HG03039 (cell line): ENCODE measurements around the gene HDAC6.

Experiments used
- ATAC-seq: cut with Tn5 transposase; IDR thresholded peaks from one replicate; pipeline ENCODE4 v1.9.1; 2021; ENCODE audit warnings: mild to moderate bottlenecking, moderate library complexity; ENCODE audit not compliant: unreplicated experiment

The HDAC6 gene

DNA sequence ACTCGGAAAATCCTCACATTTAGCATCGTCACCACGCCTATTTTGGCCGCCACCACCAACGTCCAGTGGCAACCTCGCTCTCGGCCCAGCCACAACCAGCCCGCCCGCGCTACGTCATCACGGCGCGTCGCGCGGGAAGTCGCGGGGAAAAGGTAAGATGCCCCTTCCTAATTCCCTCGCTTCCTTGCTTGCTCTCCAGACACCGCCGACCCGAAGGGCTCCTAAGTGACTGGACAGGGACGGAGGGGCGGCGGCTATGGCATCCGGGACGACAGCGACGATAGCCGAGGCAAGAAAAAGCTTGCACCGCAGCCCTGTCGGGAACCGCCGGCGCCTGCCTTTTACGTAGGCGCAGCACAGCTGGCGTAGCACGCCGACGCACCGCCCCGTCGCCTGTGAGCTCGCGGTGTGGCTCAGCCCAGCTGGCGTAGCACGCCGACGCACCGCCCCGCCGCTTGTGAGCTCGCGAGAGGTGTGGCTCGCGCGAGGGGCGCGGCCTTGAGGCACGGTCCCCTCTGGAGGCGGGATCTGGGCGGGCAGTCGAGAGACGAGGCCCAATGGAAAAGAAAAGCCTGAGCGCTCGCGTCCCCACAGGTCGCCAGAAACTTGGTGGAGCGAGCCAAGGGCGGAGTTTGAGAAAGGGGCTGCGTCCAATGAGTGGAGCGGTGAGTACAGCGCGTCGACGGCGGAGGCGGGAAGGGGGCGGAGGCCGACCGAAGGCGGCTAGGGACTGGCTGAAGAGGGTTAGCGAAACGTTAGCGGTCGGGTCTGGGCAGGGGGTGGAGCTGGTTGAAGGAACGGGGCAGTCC is at the start of gene HDAC6:
HDAC6 (plus strand) TSS at position 788 of the 809 bp plus-strand sequence. CDS start 626 bp downstream, outside the sequence.
- peak; percentile 84 for ATAC-seq

DNA sequence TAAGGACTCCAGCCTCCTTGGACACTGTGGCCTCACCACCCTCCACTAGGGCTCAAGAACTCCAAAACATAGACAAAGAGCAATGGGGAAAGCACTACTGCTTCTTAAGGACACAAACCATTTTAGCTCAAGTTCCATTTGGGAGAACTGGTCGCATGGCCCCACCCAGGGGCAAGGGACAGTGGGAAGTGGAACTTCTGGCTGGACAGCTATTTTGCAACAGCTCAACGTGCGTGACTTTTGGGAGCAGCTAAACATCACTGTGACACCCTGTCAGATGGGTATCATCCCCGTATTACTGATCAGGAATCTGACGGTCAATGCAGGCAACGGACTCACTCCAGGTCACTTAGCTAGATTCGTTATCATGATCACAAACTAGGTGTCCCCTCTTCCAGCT is 49.4 kb upstream of the HDAC6 start:
- no peak for ATAC-seq

DNA sequence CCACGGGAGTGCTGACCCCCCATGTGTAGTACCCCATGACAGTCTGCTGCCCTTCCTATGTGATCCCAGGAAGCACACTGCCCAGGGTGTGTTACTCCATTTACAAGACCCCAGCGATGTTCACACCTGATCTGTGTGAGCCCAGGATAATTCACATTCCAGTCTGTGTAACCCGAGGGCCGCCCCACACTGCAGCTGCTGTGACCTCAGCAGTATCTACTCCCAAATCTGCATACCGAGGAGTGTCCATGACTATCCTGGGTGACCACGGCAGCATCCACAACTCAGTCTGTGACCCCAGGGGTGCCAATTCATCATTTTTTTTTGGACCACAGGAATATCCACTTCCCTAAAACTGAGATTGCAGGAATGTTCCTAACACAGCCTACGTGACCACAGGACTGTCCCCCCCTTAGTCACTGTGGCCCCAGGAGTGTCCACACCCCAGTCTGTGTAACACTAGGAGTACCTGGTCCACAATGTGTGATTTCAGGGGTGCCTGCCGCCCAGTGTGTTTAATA is 48.1 kb upstream of the HDAC6 start:
- no peak for ATAC-seq

DNA sequence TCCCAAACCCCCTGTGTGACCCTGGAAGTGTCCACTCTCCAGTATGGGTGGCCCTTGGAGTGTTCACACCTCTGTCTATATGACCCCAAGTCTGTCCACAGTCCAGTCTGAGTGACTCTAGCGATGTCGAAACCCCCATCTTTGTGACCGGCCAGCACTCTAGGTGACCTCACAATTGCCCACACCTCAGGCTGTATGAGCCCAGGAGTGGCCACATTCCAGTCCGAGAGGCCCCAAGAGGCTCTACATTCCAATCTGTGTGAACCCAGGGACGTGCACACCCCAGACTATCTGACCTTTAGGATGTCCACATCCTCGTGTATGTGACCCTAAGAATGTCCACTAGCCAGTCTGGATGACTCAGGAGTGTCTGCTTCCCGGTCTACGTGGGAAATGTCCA is 47.6 kb upstream of the HDAC6 start:
- ATAC-seq: no peak

DNA sequence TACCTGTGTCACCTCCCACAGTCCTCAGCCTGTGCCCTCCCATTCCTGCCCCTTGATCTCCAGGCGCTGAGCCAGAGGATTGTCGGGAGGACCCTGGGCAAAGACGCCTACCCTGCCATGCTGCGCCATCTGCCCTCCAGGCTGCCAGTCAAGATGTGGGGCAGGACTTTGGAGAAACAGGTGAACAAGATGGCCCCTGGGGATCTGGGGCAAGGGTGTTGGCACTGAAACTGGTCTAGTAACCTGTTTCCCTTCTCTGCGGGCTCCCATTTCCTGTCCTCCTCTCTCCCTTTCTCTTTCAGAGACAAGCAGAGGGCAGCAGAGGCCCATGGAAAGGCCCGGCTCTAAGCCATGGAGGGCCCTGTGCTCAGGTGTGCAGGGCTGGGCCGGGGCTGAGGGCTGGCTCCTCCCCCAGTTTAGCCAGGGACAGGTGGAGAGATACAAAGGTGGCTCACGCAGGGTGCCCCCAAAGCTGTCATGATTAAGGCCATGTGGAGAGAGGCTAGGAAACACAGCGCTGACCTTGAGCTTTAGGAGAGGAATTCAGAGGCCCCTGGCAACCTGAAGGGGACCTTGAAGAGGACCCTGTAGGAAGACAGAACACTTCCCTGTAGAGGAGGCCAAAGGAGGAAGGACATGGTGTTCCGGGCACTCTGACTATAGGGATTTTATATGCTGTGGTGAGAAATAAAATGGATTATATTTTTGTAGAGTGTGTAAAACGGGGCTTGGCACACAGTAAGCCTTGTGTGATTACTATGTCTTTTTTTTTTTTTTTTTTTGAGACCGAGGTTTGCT is 40.0 kb upstream of the HDAC6 start, which contains the start of gene GLOD5:
GLOD5 (plus strand) TSS at position 74 of the 798 bp plus-strand sequence; CDS start at position 118, 44 bp downstream.
- no peak for ATAC-seq

DNA sequence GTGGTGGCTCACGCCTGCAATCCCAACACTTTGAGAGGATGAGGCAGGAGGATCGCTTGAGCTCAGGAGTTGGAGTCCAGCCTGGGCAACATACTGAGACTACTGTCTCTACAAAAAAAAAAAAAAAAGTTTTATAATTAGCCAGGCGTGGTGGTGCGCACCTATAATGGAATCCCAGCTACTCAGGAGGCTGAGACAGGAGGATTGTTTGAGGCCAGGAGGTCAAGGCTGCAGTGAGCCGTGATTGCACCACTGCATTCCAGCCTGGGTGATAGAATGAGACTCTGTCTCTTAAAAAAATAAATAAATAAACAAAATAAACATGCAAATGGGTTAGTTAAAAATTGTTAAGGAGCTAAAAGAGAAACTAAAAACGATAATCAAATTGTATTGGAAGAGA is 32.6 kb upstream of the HDAC6 start:
- ATAC-seq: no peak

DNA sequence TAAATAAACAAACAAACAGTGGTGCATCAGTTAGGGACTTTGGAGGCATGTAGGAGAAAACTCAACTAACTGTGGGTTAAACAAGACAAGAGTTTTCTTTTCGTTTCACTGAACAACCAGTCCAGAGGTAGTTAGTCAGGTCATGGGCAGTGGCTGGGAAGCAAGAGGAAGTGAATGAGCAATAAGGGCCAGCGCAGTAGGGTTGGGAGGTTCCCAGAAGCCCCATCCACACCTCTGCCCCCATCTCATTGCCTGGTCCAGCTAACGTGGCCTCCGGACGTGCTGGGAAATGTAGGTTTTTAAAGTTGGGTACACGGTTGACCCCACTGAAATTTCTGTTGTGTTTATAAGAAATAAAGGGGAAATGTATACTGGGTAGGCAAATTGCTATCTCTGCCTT is 31.6 kb upstream of the HDAC6 start:
- no peak for ATAC-seq

DNA sequence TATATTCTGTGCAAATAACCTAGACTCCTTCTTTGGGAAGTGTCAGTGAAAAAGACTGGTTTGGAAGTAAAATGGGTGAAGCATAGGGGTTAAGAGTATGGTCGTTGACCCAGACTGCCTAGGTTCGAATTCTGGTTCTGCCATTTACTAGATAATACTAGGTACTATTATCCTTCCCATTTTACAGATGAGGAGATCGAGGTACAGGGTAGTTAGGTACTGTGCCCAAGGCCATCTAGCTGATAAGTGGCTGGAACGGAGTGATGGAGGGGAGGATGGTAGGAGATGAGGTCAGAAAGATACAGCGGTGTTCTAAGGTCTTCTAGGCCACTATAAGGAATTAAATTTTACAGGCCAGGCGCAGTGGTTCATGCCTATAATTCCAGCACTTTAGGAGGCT is 29.3 kb upstream of the HDAC6 start:
- ATAC-seq: no peak

DNA sequence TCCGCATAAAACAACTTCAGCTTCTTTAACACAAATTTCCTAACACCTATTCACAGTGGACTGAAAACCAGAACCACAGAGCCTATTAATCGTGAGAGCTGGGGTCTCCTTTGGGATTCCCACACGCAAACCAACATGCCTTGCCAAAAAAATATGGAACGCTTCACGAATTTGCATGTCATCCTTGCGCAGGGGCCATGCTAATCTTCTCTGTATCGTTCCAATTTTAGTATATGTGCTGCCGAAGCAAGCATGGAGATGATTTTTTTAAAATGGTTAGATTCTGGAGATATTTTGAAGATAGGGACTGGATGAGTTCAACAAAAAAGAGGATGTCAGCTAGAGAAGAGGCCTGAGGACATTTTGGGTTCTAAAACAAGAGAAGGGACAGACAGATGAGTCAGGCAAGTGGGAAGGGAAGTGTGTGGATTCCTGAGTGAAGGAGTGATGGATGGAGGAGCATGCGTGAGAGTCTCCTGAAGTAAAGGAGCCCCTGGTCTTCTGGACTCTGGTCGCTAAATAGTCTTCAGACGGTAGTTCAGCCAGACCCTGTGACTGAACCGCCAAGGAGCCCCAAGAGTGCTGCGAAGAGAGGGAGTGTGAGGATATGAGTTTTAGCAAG is 24.9 kb upstream of the HDAC6 start:
- no peak for ATAC-seq

DNA sequence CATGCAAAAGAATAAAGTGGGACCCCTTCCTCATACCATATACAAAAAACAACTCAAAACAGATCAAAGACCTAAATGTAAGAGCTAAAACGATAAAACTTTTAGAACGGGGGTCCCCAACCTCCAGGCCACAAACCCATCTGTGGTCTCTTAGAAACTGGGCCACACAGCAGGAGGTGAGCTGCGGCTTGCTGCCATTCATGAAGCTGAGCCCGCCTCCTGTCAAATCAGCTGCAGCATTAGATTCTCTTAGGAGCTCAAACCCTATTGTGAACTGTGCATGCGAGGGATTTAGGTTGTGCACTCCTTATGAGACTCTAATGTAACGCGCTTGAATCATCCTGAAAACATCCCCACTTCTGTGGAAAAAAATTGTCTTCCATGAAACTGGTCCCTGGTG is 22.5 kb upstream of the HDAC6 start:
- ATAC-seq: no peak

DNA sequence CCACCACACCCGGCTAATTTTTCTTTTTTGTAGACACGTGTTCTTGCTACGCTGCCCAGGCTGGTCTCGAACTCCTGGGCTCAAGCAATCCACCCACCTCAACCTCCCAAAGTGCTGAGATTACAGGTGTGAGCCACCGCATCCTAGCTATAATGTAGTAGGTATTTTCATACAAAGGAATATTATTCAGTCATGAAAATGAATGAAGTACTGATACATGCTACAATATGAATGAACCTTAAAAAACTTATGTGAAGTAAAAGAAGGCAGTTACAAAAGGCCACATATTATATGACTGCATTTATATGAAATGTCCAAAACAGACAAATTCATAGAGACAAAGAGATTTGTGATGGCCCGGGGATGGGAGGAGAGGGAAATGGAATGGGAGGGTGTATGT is 20.2 kb upstream of the HDAC6 start:
- no peak for ATAC-seq

DNA sequence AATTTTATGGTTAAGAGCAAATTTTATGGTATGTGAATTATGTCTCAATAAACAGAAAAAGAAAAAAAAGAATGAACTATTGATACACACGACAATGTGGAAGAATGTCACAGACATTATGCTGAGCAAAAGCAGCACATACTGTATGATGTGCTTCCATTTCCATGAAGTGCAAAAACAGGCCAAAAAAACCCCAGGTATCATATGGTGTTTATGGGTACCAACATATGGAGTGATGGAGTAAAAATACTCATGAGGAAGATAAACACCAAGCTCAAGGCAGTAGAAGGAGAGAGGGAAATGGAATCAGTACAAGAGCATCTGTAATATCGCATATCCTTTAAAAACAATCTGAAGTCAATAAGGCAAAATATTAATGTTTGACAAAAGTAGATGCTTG is 19.7 kb upstream of the HDAC6 start:
- no peak for ATAC-seq

DNA sequence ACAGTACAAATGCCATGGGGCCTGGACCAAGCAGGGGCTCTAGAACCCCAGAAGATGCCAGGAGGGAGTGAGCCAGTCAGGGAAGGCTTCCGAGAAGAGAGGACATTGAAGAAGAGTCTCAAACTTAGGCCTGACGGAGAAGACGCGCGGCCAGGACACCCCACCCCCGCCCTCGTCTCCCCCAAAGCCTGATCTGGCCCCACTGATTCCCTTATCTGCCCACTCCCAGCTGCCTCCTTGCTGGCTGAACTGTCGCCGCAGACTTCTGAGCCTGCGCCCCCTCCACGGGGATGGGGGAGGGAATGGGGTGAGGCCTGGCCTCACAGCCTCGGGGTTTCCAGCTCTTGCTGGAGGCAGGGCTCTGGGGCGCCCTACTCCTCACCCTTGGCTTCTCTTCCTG is 19.1 kb upstream of the HDAC6 start:
- ATAC-seq: no peak

DNA sequence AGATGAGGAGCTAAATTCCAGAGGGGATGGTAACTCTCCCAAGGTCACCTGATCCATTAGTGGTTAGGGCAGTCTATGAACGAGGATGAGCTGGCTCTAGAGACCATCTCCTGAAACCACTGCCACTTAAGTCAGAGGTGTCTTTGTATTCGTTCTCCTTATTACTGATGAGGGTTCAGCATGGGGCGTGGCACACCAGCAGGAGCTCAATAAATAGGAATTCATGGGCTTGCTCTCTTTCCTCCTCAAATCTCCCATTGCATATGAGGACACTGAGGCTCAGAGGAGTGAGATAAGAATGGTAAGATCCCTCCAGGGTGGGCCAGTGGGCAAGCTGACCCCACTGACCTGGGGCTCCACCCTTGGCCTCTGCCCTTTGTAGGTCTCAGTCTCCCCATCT is 17.1 kb upstream of the HDAC6 start:
- no peak for ATAC-seq

DNA sequence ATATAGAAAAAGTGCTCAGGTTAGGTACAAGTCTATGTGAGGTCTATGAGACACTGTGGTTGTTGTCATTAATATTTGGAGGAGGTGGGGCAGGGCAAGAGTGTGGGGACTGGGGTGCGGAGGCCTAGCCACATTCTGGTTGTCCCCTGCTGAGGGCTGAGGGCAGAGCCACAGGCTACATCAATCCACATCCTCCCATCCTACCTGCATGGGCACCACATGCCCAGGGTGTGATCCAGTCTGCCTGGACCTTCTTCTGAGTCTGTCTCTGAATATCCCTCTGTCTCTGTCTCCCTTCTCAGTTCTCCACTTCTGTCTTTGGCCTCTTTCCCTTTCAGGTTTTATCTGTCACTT is 16.7 kb upstream of the HDAC6 start:
- ATAC-seq: no peak

DNA sequence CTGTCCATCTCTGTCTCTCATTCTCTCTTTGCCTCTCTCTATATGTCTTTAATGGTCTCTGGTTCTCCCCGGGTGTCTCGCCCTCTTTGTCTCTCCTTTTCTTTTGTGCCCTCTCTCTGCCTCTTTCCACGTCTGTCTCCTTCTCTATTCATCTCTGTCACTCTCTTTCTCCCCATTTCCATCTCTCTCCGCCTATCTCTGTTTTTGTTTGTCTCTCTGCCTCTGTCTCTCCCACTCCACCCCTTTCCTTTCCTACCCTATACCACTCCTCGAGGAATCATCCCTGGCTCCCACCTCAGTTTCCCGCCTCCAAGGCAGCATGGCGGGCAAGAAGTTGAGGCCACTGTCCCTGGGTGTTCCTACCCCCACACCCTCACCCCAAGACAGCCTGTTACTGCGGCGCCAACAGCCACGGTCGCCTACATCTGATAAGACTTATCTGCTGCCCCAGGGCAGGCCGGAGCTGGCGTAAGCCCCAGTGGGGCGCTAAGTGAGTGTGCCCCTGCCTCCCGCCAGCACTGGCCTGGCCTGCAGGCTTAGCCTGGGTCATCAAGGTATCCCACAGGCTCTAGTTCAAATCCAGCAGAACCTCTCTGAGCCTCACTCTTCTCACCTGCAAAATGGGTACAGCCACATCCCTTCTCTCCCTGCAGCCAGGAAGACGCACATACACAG is 16.2 kb upstream of the HDAC6 start:
- ATAC-seq: no peak

DNA sequence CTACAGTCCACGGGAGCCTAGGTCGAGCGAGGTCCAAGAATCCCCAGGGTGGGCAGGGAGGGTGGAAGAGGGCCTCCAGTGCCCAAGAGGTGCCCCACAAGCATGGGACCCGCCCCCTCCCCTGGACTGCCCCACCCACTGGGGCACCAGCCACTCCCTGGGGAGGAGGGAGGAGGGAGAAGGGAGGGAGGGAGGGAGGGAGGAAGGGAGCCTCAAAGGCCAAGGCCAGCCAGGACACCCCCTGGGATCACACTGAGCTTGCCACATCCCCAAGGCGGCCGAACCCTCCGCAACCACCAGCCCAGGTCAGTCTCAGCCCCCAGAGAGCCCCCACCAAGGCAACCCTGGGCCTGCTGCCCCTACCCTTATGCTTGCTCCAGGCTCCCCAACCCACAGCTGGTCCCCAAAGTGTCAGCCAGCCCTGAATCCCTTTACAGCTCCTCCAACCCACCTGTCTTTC is 15.5 kb upstream of the HDAC6 start, which contains the start of gene GATA1:
GATA1 (plus strand) TSS at position 250 of the 460 bp plus-strand sequence. CDS start 4,520 bp downstream, outside the sequence.
- no peak for ATAC-seq

DNA sequence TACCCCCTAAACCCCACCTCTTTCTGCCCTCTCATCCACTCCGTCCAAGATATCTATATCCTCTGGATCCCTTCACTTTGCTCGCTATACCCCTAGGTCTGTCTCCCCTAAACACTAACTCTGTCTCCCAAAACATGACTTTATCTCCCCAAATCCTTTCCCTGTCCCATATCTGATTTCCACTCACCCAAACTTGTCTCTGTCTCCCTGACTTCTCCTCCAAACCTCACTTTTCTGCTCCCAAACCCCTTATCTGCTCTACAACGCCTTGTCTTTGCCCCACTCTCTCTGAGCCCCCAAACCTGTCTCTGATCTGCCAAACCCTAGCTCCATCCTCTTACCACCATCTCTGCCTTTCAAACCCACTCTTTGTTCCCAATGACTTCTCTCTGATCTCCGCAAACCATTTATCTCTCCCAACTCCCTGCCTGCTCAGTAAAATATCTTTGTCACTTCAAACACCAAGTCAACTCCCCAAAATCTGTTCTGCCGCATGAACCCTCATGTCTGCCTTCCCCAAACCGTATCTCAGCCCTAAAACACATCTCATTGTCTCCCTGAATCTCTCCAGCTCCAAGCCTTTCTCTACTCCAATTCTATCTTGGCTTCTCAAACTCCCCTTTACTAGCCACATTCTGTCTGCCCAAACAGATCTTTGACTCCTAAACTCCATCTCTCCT is 14.9 kb upstream of the HDAC6 start:
- no peak for ATAC-seq

DNA sequence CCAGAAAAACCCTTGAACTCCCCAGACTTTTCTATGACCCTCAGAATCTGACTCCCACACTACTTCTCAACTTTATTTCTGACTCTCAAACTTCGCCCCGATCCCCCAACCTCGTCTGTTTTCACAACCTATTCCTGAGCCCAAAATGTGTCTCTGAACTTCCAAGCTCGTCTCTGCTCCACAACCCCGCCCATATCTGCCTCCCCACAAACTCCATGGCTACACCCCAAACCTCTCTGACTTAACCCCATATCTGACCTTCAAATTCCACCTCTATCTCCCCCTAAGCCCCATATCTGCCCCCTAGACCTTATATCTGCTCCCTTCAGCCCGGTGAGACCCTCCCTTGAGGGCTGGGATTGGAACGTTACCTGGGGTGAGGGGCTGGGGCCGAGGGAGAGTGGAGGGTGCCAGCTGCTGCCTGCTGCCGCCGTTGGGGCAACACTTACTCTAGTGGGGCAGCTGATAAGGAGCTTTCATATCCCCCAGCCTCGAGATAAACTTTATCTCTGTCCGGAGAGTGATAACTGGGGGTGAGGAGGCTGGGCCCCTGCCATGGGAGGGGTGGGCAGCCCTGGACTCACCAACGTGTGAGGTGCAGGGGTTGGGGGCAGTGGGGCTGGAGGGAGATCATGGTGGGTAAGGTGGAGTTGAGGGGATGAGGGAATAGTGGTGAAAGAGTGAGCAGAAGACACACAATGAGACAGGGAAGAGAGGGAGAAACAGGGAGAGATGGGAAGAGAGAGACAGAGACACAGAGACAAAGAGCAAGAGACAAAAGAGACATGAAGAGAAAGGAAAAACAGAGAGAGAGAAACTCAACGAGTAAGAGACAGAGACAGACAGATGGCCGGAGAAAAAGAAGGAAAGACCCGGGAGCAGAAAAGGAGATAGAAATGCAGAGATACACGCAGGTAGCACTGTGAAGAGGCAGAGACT is 14.1 kb upstream of the HDAC6 start:
- ATAC-seq: no peak
